Astrocyte of the spinal cord (primary cell): ENCODE results near the gene EHD1.

Source experiments
- DNase-seq: peaks from one replicate; pipeline ENCODE4 v3.0.0; 2011; ENCODE audit warnings: low read depth, low spot score
- H3K4me3 ChIP-seq: 2 replicates; pipeline ENCODE4 v1.5.1; 2011; ENCODE audit warnings: low read depth, mild to moderate bottlenecking, low read length, moderate library complexity
- in situ Hi-C: cut with HindIII; loops from 2 replicates; pipeline ENCODE4 v1.10.0; 2017; ENCODE audit warnings: low sequenced_read_pairs
- TF ChIP-seq, protein P1 (sequence below): IDR thresholded peaks from 2 replicates; pipeline ENCODE4 v1.5.1; 2012; ENCODE audit warnings: low read depth, mild to moderate bottlenecking, low read length, inconsistent platforms

EHD1 gene

DNA sequence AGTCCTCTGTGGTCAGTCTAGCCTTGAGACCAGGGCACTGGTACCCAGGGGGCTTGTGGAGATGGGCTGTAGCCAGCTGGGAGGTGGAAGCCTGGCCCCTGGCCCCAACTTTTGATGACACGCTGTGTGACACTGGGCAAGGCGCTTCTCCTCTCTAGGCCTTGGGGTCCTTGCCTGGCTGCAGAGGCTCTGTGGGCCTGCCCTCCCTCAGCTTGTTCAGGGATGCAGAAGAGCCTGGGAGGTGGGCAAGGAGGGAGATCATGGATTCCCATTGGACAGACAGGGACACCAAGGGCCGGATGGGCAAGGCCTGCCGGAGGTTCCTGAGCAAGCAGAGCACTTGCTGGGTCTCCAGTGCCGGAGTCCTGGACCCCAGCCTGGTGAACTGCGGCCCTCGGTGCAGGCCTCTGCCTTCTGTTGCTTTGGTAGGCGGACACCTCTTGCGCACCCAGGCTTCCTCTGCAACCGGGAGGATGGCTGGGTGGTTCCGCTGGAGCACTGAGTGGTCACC, 44.8 kb upstream of the EHD1 start:
- no peak overlapping the region for H3K4me3 ChIP-seq
- DNase-seq, result no peak
- TF ChIP-seq, protein P1, sequence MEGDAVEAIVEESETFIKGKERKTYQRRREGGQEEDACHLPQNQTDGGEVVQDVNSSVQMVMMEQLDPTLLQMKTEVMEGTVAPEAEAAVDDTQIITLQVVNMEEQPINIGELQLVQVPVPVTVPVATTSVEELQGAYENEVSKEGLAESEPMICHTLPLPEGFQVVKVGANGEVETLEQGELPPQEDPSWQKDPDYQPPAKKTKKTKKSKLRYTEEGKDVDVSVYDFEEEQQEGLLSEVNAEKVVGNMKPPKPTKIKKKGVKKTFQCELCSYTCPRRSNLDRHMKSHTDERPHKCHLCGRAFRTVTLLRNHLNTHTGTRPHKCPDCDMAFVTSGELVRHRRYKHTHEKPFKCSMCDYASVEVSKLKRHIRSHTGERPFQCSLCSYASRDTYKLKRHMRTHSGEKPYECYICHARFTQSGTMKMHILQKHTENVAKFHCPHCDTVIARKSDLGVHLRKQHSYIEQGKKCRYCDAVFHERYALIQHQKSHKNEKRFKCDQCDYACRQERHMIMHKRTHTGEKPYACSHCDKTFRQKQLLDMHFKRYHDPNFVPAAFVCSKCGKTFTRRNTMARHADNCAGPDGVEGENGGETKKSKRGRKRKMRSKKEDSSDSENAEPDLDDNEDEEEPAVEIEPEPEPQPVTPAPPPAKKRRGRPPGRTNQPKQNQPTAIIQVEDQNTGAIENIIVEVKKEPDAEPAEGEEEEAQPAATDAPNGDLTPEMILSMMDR, result no peak
- in situ Hi-C loops, result no loop called here

- in situ Hi-C loops, result no loop called here
Observed at GRCh38 chr11:64921384-64921783, 43.0 kb upstream of the EHD1 start.

GRCh38 chr11:64920124-64920523, 41.7 kb upstream of the EHD1 start:
- in situ Hi-C loops, result no loop called here
- TF ChIP-seq, protein P1, result no peak
- no peak for DNase-seq

More at GRCh38 chr11:64921384-64921783, 43.0 kb upstream of the EHD1 start:
- no peak overlapping the region for H3K4me3 ChIP-seq
- DNase-seq, result no peak
- TF ChIP-seq, protein P1, result no peak

DNA sequence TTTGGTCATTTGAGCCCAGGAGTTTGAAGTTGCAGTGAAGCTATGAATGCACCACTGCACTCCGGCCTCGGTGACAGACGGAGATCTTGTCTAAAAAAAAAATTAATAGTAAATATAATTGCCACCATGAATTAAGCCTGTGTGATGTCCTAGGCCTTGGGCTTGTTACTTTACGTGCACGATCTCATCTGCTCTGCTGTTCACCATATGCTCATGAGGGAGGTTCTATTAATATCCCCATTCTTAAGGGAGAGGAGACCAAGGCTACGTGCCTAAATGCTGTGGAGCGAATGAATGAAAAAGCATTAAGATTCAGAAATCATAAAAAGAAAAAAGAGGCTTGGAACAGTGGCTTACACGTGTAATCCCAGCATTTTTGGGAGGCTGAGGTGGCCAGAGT, 41.2 kb upstream of the EHD1 start:
- no peak overlapping the region for H3K4me3 ChIP-seq
- TF ChIP-seq, protein P1, result no peak
- DNase-seq, result no peak
- in situ Hi-C loops, result no loop called here

More at GRCh38 chr11:64920124-64920523, 41.7 kb upstream of the EHD1 start:
- no peak overlapping the region for H3K4me3 ChIP-seq

GRCh38 chr11:64918017-64918416, 39.6 kb upstream of the EHD1 start:
- H3K4me3 ChIP-seq, result peak overlapping the region; percentile 59
- TF ChIP-seq, protein P1, result peak; percentile 33
- in situ Hi-C loops, result no loop called here
- DNase-seq, result peak; percentile 71

- peak overlapping the region; percentile 59 for H3K4me3 ChIP-seq
- in situ Hi-C loops, result no loop called here
- TF ChIP-seq, protein P1, result no peak
- no peak for DNase-seq
Observed at GRCh38 chr11:64917663-64917995, 39.2 kb upstream of the EHD1 start.
